CD4-positive, alpha-beta T cell treated with Interleukin-1 beta for 1 hour (primary cell): ENCODE measurements around the gene BSCL2.
"Not testable (repeated sequence)": the region's sequence is repeated elsewhere in the genome, so short reads cannot be mapped to it uniquely, and the experiment has no call there.

ENCODE experiments used
- DNase-seq, 2 donors: peaks; one replicate each; pipeline ENCODE4 v3.0.0-alpha.2; 2020 to 2022

The BSCL2 gene

DNA sequence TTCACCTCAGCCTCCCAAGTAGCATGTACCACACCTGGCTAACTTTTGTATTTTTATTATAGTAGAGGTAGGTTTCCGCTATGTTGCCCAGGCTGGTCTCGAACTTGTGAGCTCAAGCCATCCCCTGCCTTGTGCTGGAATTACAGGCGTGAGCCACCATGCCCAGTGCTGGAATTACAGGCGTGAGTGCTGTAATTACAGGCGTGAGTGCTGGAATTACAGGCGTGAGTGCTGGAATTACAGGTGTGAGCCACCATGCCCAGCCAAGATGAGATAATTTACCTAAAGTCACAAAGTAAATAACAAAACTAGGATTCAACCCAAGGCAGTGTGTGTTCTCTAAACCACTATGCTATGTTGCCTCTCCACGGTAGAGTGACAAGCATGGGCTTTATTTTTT lies 24.7 kb downstream of the BSCL2 start:
- DNase-seq: no peak

DNA sequence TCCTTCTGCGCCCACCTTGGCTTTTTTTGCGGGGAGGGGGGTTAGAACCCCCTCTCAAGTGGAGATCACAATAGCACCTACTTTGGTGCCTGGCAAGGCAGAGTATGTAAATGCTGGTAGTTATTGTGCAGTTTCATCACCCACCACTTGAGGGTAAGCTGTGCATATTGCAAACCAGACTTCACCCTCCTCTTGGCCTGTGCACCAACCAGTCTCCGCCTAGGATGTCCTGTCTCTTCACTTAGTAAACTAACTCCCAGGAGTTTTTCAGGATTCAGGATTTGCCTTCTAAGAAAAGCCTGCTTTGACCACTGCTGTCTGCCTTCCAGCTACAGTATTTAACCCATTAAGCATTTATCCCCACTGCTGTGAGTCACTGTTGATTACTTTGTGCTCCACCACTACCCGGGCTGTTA lies 26.4 kb downstream of the BSCL2 start:
- DNase-seq: peak; percentile 21 to 60

DNA sequence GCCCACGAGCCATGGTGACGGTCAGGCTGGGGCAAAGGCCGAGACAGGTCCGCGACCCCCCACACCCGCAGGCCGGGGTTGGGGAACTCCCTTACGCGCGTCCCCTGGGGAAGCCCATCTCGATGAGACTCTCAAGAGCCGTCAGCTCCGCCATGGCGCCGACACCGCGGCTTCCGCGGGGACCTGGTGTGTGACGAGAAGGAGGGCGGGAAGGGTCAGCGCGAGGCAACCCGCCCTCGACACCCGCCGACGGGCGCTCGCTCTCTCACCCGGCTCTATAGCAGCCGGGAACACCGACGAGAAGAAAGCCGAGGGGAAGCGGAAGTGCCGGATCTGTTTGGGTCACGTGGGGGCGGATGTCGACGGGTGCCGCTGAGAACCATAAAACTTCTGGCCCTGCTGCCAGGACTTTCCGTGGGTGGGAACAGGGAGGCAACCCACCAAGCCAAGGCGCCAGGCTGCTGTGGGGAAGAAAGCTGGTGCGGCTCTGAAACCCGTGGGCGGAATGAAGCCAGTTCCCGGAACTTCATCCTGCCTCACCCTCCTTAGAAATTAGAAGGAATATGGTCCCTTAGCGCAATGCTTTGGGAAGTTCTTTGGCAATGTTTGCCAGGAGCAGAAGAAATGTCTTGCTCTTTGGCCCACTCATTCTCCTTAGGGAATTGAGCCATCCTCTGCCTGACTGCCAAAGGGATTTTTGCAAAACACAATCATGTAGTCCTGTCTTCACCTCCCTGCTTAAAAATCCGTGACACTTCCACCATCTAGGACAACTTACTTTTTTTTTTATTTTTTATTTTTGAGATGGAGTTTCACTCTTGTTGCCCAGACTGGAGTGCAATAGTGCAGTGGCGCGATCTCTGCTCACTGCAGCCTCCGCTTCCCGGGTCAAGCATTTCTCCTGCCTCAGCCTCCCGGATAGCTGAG lies 28.2 kb downstream of the BSCL2 start, which contains the start of gene UBXN1:
TSS of gene UBXN1 (minus strand) at position 304 of the 927 bp plus-strand sequence. CDS start at position 154, 150 bp downstream.
- peak; percentile 85 to 87 for DNase-seq

DNA sequence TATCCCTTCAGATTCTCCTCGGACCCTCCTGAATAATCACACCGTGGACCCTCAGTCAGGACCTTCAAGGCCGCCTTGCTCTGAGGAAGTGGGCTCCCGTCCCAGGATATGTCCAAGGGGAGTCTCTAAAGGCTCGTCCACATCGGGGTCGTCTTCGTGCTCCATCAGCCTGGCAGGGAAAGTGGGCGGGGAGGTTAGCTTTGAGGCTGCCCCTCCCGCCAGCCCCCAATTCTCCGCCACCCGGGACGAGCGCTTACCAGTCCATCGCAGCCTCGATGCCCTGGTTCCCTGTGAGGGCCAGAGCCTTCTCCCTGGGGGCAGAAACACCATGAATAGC lies 28.8 kb downstream of the BSCL2 start:
- DNase-seq: no peak

DNA sequence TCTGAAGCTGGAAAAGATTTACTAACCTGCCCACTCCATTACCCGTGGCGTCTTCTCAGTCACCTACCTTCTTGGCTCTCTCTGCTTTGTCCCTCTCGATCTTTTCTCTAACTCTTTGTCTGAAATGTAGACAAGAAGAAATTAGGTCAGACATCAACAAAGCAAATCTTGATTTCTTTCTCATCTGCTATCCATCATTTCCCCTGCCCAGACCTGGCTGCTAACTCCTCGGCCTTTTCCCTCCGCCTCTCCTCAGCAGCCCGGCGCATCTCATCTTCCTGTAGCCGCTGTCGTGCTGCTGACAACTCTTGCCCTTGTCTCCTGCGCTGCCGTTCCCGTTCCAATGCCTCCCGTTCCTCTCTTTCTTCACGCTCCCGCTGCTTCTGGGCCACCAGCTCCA lies 29.5 kb downstream of the BSCL2 start:
- DNase-seq: no peak

DNA sequence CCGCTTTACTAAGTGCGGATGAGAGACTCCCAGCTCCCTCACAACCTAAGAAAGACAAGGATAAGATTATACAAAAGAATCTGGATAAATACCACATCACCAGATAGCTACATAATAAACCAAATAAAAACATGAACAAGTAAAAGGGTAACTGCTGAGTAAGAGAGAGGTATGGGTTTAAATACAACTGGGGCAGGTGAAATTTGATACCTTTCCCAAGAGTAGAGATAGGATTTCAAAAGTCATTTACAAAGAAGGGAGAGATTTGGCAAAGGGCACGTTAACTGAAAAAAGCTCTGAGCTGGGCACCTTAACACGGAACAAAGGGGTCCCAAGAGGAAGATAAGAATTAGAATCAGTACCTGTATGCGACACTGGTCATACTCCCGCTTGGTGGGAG lies 30.1 kb downstream of the BSCL2 start:
- no peak for DNase-seq

DNA sequence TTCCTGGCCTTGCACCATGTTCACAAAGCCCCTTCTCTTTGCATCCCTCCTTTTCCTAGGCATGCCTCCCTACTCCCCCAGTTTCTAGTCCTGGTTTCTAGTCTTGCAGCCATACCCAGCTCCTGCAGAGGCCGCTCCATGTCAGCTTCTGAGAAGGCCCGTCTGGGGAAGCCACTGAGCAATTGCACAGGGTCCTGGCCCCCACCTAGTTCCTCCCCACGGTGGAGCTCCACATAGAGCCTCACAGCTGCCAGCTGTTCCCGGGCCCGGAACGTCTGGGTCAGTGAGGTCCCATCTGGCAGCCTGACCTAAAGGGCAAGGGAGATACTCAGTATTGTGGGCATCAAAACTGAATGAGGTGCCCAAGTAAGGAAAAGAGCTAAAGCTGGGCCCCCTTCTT lies 30.5 kb downstream of the BSCL2 start:
- DNase-seq: no peak

DNA sequence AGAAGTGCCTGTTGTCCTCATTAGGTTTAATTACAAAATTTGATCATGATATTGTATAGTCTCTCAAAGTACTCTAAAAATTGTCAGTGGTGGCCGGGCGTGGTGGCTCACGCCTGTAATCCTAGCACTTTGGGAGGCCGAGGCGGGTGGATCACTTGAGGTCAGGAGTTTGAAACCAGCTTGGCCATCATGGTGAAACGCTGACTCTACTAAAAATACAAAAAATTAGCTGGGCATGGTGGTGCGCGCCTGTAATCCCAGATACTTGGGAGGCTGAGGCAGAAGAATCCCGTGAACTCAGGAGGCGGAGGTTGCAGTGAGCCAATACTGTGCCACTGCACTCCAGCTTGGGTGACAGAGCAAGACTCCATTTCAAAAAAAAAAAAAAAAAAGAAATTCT lies 31.8 kb downstream of the BSCL2 start:
- not testable (repeated sequence) for DNase-seq

DNA sequence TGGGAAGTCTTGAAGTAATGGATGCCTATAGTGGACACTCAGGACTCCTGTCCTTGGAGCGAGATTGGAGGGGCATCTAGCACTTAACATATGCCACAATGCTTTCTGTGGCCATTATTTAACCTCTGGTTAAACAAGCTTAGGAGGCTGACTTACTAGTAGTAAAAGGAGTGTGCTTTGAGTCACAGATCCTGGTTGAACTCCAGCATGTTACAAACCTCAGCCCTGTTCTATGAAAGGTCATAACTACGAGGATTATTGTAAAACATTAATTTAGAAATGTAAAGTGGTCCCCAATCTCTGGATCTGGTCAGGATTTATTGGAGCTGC lies 34.1 kb downstream of the BSCL2 start:
- DNase-seq: no peak

DNA sequence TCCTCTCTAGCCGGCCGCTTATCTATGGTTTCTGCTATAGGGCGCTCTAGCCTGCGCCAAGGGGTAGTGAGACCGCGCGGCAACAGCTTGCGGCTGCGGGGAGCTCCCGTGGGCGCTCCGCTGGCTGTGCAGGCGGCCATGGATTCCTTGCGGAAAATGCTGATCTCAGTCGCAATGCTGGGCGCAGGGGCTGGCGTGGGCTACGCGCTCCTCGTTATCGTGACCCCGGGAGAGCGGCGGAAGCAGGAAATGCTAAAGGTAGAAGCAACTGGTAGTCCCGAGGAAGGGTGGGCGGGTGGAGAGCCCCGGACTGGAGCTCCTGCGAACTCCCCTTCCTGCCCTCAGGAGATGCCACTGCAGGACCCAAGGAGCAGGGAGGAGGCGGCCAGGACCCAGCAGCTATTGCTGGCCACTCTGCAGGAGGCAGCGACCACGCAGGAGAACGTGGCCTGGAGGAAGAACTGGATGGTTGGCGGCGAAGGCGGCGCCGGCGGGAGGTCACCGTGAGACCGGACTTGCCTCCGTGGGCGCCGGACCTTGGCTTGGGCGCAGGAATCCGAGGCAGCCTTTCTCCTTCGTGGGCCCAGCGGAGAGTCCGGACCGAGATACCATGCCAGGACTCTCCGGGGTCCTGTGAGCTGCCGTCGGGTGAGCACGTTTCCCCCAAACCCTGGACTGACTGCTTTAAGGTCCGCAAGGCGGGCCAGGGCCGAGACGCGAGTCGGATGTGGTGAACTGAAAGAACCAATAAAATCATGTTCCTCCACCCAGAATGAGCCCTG lies 35.4 kb downstream of the BSCL2 start, which contains the start of the genes LBHD1 and UQCC3:
TSS of gene LBHD1 (minus strand) at position 660 of the 782 bp plus-strand sequence. CDS start 2,236 bp downstream, outside the sequence.
TSS of gene UQCC3 (plus strand) at position 66 of the 782 bp plus-strand sequence. CDS start at position 139, 73 bp downstream.
- DNase-seq: peak; percentile 75 to 84

DNA sequence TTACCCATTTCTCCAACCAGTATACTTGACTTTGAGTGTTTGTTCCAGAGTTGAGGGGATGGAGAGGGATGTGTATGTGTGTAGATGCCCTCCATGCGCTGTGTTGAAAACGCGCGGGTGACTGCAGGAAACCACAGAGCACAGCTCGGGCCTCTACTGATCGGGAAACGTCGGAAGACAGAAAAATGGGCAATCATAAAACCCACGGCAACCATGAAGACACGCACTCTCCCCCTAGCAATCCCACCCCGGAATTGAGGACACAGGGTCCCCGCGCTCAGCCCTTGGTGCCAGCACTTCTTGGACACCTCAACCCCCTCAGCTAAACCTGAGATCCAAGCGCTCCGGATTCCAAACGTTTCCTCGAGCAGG lies 36.0 kb downstream of the BSCL2 start:
- no peak for DNase-seq

DNA sequence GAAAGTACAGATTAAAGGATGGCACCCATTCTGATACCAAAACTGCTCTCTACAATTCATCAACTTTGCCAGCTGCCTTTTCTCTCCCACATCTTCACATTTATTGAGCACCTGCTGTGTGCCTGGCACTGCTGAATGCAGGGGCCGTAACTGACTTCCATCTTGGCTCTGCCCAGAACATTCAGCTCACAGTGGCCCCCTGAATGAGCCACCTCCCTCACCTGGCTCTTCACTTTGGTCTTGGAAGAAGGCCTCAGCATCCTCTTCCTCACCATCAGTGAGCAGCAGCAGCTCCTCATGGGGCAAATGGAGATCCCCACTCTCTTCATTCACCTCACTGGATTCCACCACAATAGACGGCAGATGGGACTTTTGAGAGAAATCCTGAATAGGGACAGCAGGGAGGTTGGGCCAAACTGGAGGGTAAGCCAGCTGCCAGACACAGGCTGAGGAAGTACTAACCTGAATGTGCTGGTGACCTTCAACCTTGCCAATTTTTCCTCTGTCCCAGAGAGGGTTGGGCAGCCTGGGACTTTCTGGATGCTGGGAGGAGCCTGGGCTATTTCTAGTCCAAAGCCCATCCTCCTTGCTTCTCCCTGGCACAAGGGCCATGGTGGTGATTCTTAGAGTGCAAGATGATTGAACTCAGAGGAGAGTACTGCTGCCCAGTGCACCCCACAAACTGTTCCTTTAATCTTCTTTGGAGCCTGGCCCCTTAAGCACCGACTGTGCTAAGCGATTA lies 37.6 kb downstream of the BSCL2 start:
- DNase-seq: no peak

DNA sequence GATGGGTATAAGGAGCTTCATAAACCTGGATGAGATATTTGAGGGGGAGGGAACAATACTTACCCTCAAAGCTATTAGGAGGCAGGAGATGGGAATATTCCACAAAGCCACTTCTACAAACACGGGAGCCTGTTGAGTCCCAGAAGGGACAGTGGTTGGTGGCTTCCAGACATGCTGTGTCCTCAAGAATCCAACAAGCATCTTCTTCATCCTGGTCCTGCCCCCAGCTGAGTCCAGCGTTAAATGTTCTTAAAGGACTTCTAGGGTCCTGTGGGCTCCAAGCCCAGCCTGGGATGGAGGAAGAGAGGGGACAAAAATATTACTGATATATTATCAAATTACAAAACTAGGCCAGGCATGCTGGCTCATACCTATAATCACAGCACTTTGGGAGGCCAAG lies 39.8 kb downstream of the BSCL2 start:
- DNase-seq: no peak

DNA sequence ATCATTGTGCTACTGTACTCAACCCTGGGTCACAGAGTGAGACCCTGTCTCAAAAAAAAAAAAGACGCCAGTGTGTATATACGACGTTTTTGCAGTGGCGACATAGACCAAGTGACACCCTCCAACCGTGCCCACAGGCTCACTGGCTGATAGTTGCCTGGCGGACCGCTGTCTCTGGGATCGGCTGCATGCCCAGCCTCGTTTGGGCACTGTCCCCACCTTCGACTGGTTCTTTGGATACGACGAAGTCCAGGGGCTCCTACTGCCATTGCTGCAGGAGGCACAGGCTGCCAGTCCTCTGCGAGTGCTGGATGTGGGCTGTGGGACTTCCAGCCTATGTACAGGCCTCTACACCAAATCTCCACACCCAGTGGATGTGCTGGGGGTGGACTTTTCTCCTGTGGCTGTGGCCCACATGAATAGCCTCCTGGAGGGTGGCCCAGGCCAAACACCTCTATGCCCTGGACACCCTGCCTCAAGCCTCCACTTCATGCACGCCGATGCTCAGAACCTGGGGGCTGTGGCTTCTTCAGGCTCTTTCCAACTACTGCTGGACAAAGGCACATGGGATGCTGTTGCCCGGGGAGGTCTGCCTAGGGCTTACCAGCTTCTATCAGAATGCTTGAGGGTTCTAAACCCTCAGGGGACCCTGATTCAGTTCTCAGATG lies 40.8 kb downstream of the BSCL2 start:
- no peak for DNase-seq

DNA sequence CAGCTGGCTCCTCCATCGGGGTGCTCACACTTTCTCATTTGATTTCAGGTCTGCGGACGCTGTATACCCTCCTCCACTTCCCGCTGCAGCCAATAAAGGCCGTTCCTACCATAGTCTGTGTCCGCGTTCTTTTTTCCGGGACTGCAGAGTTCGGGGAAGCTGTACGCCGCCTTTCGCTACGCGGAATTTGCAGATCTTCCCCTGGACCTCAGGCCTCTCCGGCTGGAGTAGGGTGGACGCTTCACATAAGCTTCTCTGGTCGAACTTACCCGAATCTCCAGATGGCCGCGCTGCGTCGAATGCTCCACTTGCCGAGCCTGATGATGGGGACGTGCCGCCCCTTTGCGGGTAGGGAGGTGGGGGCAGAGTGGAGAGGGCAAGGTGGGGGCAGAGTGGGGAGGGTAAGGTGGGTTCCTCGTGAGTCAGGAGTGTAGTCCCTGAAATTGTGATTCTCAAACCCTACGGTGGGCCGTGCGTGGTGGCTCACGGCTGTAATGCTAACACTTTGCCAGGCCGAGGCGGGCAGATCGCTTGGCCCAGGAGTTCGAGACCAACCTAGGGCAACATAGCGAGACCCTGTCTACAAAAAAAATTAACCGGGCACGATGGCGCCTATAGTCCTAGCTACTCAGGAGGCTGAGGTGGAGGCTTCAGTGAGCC lies 41.5 kb downstream of the BSCL2 start:
- DNase-seq: peak; percentile 65 to 69

DNA sequence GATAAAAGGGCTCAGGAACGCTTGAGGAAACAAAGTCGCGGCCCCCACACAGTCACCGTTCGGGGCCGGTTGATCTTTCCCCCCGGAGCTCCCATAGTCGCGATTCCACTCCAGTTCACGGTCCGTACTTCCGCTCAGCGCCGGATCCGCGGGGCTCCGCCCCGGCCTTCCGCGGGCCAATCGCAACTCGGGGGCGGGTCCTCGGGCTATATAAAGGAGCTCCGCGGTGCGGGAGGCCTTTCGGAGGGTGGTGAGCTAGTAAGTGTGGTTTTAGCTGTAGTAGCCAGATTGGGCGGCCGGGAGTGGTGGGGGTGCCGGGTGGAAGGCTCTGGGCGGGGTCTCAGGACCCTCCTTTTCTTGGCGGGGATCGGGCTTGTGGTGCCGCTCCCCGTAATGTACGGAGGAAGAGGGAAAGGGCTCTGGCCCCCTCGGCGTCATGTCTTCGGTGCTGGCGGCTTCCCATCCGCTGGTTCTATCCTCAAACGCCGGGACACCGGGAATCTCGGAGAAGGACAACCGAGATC lies 42.1 kb downstream of the BSCL2 start, which contains the start of the genes C11orf98 and CSKMT:
TSS of gene C11orf98 (minus strand) at position 136 of the 524 bp plus-strand sequence. CDS start at position 95, 41 bp downstream.
TSS of gene CSKMT (plus strand) at position 238 of the 524 bp plus-strand sequence. CDS start 568 bp downstream, outside the sequence.
- peak; percentile 93 to 97 for DNase-seq

DNA sequence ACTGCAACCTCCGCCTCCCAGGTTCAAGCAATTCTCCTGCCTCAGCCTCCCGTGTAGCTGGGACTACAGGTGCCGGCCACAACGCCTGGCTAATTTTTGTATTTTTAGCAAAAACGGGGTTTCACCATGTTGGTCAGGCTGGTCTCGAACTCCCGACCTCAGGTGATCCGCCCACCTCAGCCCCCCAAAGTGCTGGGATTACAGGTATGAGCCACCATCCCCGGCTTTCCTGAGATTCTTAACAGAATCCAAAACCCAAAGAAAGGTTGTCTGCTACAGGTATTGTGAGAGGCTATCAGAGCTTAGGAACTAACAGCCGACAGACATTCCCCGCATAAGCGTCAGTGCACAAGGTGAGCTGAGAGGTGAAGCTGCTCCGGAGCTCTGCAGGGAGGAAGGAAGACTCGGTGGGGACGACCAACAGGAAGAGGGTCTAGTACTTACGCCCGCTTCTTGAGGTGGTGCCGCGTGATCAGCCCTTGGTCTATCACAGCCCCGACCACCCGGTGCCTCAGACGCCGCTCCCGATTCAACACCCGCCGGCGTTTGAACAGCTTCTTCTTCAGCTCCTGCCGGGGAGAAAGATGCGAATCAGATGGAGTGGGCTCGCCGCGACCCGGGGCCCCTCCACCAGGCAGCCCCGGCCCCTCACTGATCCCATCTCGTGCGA lies 42.7 kb downstream of the BSCL2 start:
- peak; percentile 61 to 63 for DNase-seq

DNA sequence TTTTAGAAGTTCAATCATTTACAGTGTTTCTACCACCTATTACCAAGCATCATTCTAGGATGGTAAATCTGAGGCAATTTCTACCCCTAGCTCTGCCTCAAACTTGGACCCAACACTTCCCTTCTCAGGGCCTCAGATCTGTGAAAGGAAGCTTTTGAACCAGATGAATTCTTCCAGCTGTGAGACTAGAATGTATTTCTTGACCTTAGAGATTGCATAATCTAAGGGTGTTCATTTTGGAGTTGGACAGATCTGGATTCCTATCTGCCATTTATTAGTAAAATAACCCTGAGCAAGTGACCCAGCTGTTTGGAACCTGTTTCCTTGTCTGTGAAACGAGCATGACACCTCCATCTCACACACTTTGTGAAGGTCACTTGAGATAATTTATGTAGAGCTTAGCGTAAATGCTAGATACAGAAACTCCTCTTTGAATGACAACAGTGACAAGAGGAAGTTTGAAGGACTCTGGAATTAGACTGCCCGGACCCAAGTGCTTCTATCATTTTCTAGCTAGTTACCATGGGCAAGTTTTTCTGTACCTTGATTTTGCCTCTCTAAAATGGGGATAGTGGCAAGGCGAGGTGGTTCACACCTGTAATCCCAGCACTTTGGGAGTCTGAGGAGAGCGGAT lies 50.3 kb downstream of the BSCL2 start:
- DNase-seq: no peak

DNA sequence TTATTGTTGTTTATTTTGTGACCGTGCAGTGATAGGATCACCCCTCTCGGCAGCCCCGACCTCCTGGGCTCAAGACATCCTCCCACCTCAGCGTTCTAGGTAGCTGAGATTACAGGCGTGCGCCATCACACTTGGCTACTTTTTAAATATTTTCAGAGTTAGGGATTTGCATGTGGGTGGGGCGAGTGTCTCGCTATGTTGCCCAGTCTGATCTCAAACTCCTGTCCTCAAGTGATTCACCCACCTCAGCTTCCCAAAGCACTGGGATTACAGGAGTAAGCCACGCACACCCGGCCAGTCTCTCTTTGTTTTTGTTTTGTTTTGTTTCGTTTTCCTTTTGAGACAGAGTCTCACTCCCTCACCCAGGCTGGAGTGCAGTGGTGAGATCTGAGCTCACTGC lies 52.9 kb downstream of the BSCL2 start:
- DNase-seq: no peak
